ENCODE results near the gene OPRD1.

Gene OPRD1

GRCh38 chr1:28890435-28890834 is 78.5 kb downstream of the OPRD1 start:
- TF ChIP-seq ISL1 (CRISPR knock-in tag; IDR thresholded peaks at IDR 0.05) = no peak
- no peak for TF ChIP-seq ZNF70 (CRISPR knock-in tag; IDR thresholded peaks at IDR 0.05)
- no peak for TF ChIP-seq OSR1 (CRISPR knock-in tag; IDR thresholded peaks at IDR 0.05)
- no peak for TF ChIP-seq ZFP3 (CRISPR knock-in tag; IDR thresholded peaks at IDR 0.05)
- TF ChIP-seq, protein P1, sequence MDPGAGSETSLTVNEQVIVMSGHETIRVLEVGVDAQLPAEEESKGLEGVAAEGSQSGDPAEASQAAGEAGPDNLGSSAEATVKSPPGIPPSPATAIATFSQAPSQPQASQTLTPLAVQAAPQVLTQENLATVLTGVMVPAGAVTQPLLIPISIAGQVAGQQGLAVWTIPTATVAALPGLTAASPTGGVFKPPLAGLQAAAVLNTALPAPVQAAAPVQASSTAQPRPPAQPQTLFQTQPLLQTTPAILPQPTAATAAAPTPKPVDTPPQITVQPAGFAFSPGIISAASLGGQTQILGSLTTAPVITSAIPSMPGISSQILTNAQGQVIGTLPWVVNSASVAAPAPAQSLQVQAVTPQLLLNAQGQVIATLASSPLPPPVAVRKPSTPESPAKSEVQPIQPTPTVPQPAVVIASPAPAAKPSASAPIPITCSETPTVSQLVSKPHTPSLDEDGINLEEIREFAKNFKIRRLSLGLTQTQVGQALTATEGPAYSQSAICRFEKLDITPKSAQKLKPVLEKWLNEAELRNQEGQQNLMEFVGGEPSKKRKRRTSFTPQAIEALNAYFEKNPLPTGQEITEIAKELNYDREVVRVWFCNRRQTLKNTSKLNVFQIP (CRISPR knock-in tag; IDR thresholded peaks at IDR 0.05; ENCODE audit: borderline replicate concordance, low read depth) = no peak
- no peak for ATAC-seq

GRCh38 chr1:28890836-28891235 is 78.9 kb downstream of the OPRD1 start:
- no peak for ATAC-seq
- TF ChIP-seq SNAI2 (CRISPR knock-in tag; IDR thresholded peaks at IDR 0.05) = no peak
- TF ChIP-seq ZFP3 (CRISPR knock-in tag; IDR thresholded peaks at IDR 0.05) = no peak
- no peak for TF ChIP-seq ZNF8 (CRISPR knock-in tag; IDR thresholded peaks at IDR 0.05)
- TF ChIP-seq TOX (CRISPR knock-in tag; IDR thresholded peaks at IDR 0.05; ENCODE audit: borderline replicate concordance) = no peak
- TF ChIP-seq CSRNP3 (CRISPR knock-in tag; IDR thresholded peaks at IDR 0.05) = no peak
- TF ChIP-seq ISL1 (CRISPR knock-in tag; IDR thresholded peaks at IDR 0.05) = no peak
- TF ChIP-seq, protein P1 (CRISPR knock-in tag; IDR thresholded peaks at IDR 0.05; ENCODE audit: borderline replicate concordance, low read depth) = no peak
- no peak for TF ChIP-seq ARNTL (CRISPR knock-in tag; IDR thresholded peaks at IDR 0.05; ENCODE audit: borderline replicate concordance, low read depth)
- no peak for TF ChIP-seq CREB5 (CRISPR knock-in tag; IDR thresholded peaks at IDR 0.05; ENCODE audit: low read depth)

DNA sequence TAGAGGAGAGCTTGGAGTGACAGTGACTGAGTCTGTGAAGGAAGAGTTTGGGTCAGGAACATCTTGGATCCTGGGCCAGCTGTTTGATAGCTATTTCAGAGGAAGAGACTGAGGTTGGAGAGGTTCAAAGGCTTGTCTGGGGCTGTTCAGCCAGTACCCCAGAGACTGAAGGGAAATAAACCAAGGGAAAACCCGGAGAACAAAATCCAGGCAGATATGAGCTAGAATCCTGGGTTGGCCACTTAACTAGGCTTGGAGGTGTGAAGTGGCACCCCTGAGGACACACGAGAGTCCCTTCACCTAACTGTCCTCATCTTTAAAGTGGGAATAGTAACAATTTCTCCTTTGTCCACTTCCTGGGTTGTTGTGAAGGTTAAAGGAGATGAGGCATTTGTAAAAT is 79.3 kb downstream of the OPRD1 start:
- no peak for TF ChIP-seq ZFP3 (CRISPR knock-in tag; IDR thresholded peaks at IDR 0.05)
- no peak for TF ChIP-seq SNAI2 (CRISPR knock-in tag; IDR thresholded peaks at IDR 0.05)
- no peak for TF ChIP-seq ARNTL (CRISPR knock-in tag; IDR thresholded peaks at IDR 0.05; ENCODE audit: borderline replicate concordance, low read depth)
- TF ChIP-seq, protein P1 (CRISPR knock-in tag; IDR thresholded peaks at IDR 0.05; ENCODE audit: borderline replicate concordance, low read depth) = no peak
- TF ChIP-seq BACH2 (CRISPR knock-in tag; IDR thresholded peaks at IDR 0.05; ENCODE audit: borderline replicate concordance) = no peak
- TF ChIP-seq ISL1 (CRISPR knock-in tag; IDR thresholded peaks at IDR 0.05) = no peak
- no peak for ATAC-seq

DNA sequence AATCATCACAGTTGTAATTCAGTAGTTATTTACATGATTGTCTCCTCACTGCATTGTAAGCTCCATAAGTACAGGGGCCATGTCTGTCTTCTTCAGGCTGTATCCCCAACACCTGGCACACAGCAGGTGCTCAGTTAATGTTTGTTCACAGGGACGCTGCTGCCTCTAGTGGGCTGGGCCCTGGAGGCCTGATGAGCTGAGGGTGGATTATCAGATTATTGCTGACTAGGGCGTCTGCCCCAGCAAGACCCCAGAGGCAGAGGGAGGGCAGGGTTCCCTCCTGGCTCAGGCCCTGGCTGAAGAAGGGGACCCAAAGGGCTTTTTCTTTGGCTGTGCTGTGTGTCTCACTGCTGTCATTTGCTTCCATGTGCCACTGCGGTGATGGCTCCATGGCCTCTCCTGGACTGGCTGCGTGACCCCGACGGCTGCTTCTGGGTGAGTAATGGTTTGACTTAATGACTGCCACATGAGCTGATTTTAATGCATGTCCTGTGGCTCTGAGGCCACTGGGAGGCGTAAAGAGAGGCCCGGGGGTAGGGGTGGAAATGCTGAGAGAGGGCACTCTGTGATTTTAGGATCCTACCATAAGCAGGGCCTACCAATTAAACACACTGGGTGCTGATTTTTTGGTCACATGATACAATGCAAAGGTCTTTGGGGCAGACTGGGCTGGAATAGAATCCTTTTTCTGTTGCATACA is 81.6 kb downstream of the OPRD1 start:
- peak; percentile 56 for ATAC-seq
- no peak for TF ChIP-seq PPARA (CRISPR knock-in tag; IDR thresholded peaks at IDR 0.05; ENCODE audit: borderline replicate concordance)
- no peak for TF ChIP-seq TCF4 (CRISPR knock-in tag; IDR thresholded peaks at IDR 0.05; ENCODE audit: borderline replicate concordance)
- TF ChIP-seq ZNF565 (CRISPR knock-in tag; conservative IDR thresholded peaks at IDR 0.05; ENCODE audit: low read depth) = no peak
- TF ChIP-seq BACH2 (CRISPR knock-in tag; IDR thresholded peaks at IDR 0.05; ENCODE audit: borderline replicate concordance) = no peak
- no peak for TF ChIP-seq CSDC2 (CRISPR knock-in tag; IDR thresholded peaks at IDR 0.05)
- TF ChIP-seq OSR1 (CRISPR knock-in tag; IDR thresholded peaks at IDR 0.05) = no peak

DNA sequence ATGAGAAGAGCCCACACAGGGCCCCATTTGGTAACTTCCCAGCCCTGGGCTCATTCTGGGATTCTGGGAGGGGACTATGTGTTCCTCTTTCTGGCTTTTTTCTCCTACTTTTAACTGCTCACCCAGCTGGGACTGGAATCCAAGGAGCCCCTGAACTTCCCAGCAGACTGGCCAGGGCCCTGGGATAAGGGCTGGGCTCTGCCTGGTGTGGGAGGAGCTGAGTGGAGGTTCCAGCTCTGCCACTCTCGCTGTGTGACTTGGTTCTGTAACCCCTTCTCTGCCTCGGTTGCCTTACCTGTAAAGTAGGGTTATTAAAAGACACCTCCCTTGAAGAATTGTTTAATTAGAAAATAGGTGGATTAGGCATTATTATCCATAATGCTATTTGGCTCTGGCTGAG is 82.8 kb downstream of the OPRD1 start:
- ATAC-seq = no peak
- no peak for TF ChIP-seq RARB (CRISPR knock-in tag; IDR thresholded peaks at IDR 0.05)
- TF ChIP-seq ZFP30 (CRISPR knock-in tag; IDR thresholded peaks at IDR 0.05) = no peak
- TF ChIP-seq TOX (CRISPR knock-in tag; IDR thresholded peaks at IDR 0.05; ENCODE audit: borderline replicate concordance) = no peak
- TF ChIP-seq SNAI2 (CRISPR knock-in tag; IDR thresholded peaks at IDR 0.05) = no peak
- no peak for TF ChIP-seq CREB5 (CRISPR knock-in tag; IDR thresholded peaks at IDR 0.05; ENCODE audit: low read depth)
- TF ChIP-seq, protein P2, sequence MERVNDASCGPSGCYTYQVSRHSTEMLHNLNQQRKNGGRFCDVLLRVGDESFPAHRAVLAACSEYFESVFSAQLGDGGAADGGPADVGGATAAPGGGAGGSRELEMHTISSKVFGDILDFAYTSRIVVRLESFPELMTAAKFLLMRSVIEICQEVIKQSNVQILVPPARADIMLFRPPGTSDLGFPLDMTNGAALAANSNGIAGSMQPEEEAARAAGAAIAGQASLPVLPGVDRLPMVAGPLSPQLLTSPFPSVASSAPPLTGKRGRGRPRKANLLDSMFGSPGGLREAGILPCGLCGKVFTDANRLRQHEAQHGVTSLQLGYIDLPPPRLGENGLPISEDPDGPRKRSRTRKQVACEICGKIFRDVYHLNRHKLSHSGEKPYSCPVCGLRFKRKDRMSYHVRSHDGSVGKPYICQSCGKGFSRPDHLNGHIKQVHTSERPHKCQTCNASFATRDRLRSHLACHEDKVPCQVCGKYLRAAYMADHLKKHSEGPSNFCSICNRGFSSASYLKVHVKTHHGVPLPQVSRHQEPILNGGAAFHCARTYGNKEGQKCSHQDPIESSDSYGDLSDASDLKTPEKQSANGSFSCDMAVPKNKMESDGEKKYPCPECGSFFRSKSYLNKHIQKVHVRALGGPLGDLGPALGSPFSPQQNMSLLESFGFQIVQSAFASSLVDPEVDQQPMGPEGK (CRISPR knock-in tag; IDR thresholded peaks at IDR 0.05; ENCODE audit: borderline replicate concordance) = no peak
- TF ChIP-seq ZNF70 (CRISPR knock-in tag; IDR thresholded peaks at IDR 0.05) = no peak
- TF ChIP-seq ZNF565 (CRISPR knock-in tag; conservative IDR thresholded peaks at IDR 0.05; ENCODE audit: low read depth) = no peak
- TF ChIP-seq PPARA (CRISPR knock-in tag; IDR thresholded peaks at IDR 0.05; ENCODE audit: borderline replicate concordance) = no peak
- TF ChIP-seq OSR1 (CRISPR knock-in tag; IDR thresholded peaks at IDR 0.05) = no peak
- no peak for TF ChIP-seq CSRNP3 (CRISPR knock-in tag; IDR thresholded peaks at IDR 0.05)

All from SK-N-SH treated with all-trans-retinoic acid at 6 μM for 48 hours (cell line).